K562 (cell line): ENCODE results near the gene LOXHD1. TPM values are rescaled to one million over a fixed set of nuclear protein-coding genes. Genes with fewer than 3 reads are reported as not detected.

ENCODE experiments used
- ATAC-seq: fragments of 200-7000 bp; cut with Tn5 transposase; 3 replicates; pipeline ENCODE4 v1.9.1; 2020; ENCODE audit warnings: moderate library complexity
- BruUV-seq: library from RNA; stranded (reverse); fragments of 400-500 nt; replicated peaks from 2 replicates; lab custom pipeline; 2021; lab: Mats Ljungman, UMichigan
- CTCF ChIA-PET: fragments of 300-600 bp; formaldehyde crosslinking; extraction: SDS; loops from one replicate; lab custom pipeline; 2021; ENCODE audit warnings: low intra/inter-chr PET ratio; lab: Yijun Ruan, JAX
- POLR2A ChIA-PET: fragments of 300-600, 350-650 bp; sonication (Branson Sonifier 250); formaldehyde crosslinking; extraction: SDS; loops from one replicate; lab custom pipeline; 2021; ENCODE audit warnings: antibody characterized with exemption, inconsistent platforms; lab: Yijun Ruan, JAX
- DNase-seq, 4 experiments: peaks; one replicate each; pipeline versions ENCODE4 v3.0.0 to v3.0.0-alpha.2; 2011 to 2018; ENCODE audit warnings: low spot score in 3 of 4, mixed read lengths in 3 of 4; ENCODE audit errors: extremely low read depth in 1 of 4
- FAIRE-seq: peaks from 2 replicates; lab custom pipeline; 2011; peaks lifted over from hg19 to GRCh38; lab: Jason Lieb, UNC
- H2AFZ ChIP-seq: 2 replicates; pipeline ENCODE4 v1.6.0; 2011; ENCODE audit warnings: low read depth, low read length, control low read depth, inconsistent platforms
- H3K27ac ChIP-seq: fragments of 200-600 bp; 3 replicates; pipeline ENCODE4 v1.8.0; 2011; ENCODE audit warnings: low read depth, mild to moderate bottlenecking, control low read depth, inconsistent platforms, low read length, moderate library complexity, mixed read lengths; ENCODE audit errors: extremely low read depth
- H3K27me3 ChIP-seq, 2 experiments: fragments of 300-600 bp in 1 of 2; 2 replicates in 1 of 2; 3 replicates in 1 of 2; pipeline versions ENCODE4 v1.6.0 to v1.8.0; 2011; ENCODE audit warnings: inconsistent platforms in 2 of 2, low read length in 2 of 2, mild to moderate bottlenecking in 1 of 2, mixed read lengths in 1 of 2, moderate library complexity in 1 of 2; ENCODE audit not compliant: control insufficient read depth in 2 of 2, insufficient read depth in 2 of 2
- H3K36me3 ChIP-seq: fragments of 300-600 bp; 3 replicates; pipeline ENCODE4 v1.8.0; 2011; ENCODE audit warnings: mild to moderate bottlenecking, low read length, inconsistent platforms; ENCODE audit not compliant: control insufficient read depth, insufficient read depth
- H3K4me1 ChIP-seq, 2 experiments: fragments of 200-600 bp in 1 of 2; replicated peaks in 1 of 2; 2 replicates in 1 of 2; 3 replicates in 1 of 2; pipeline versions ENCODE4 v1.5.1 to v1.8.0; 2011; ENCODE audit warnings: inconsistent platforms in 2 of 2, low read length in 2 of 2, mild to moderate bottlenecking in 1 of 2, mixed read lengths in 1 of 2, moderate library complexity in 1 of 2; ENCODE audit not compliant: control insufficient read depth in 2 of 2, insufficient read depth in 2 of 2
- H3K4me2 ChIP-seq: 2 replicates; pipeline ENCODE4 v1.6.1; 2011; ENCODE audit warnings: low read length, control low read depth, inconsistent platforms, mixed read lengths; ENCODE audit not compliant: insufficient read depth
- H3K4me3 ChIP-seq: fragments of 200-600 bp; sonication (generic), shearing (Covaris generic); 2 replicates; pipeline ENCODE4 v1.5.1; 2016; ENCODE audit warnings: control low read depth, inconsistent platforms
- H3K79me2 ChIP-seq: fragments of 200-600 bp; 3 replicates; pipeline ENCODE4 v1.8.0; 2011; ENCODE audit warnings: low read length, inconsistent platforms; ENCODE audit not compliant: control insufficient read depth, insufficient read depth
- H3K9ac ChIP-seq, 2 experiments: 2 replicates each; pipeline versions ENCODE4 v1.6.0 to v1.6.1; 2011; ENCODE audit warnings: low read depth in 2 of 2, low read length in 2 of 2, control low read depth in 1 of 2, inconsistent platforms in 1 of 2, mild to moderate bottlenecking in 1 of 2, mixed read lengths in 1 of 2; ENCODE audit not compliant: insufficient read depth in 1 of 2
- H3K9me1 ChIP-seq: one replicate; pipeline ENCODE4 v1.6.0; 2011; ENCODE audit warnings: inconsistent platforms, mild to moderate bottlenecking, low read length, moderate library complexity; ENCODE audit not compliant: control insufficient read depth, insufficient read depth
- H3K9me3 ChIP-seq: replicated peaks from 2 replicates; pipeline ENCODE4 v1.5.1; 2011; ENCODE audit warnings: low read depth, low read length, inconsistent platforms; ENCODE audit not compliant: control insufficient read depth, insufficient read depth
- H4K20me1 ChIP-seq: replicated peaks from 2 replicates; pipeline ENCODE4 v1.6.1; 2011; ENCODE audit warnings: low read length, inconsistent platforms, mixed read lengths; ENCODE audit not compliant: control insufficient read depth, insufficient read depth
- ATF4 ChIP-seq: fragments of 450-650 bp; formaldehyde crosslinking; IDR thresholded peaks from 2 replicates; pipeline ENCODE4 v1.4.0; 2022; ENCODE audit warnings: mild to moderate bottlenecking, moderate library complexity
- CBX3 ChIP-seq, 2 experiments: IDR thresholded peaks; 1 replicate in 1 of 2; 2 replicates in 1 of 2; pipeline ENCODE4 v1.6.1; 2012; ENCODE audit warnings: inconsistent platforms in 2 of 2, low read length in 2 of 2, borderline replicate concordance in 1 of 2, control low read depth in 1 of 2
- CEBPG ChIP-seq, 3 experiments: fragments of 200-800 bp in 1 of 3; sonication (Bioruptor generic) in 1 of 3; sonication (generic) in 1 of 3; formaldehyde crosslinking in 1 of 3; IDR thresholded peaks in 2 of 3; conservative IDR thresholded peaks in 1 of 3; 2 replicates each; pipeline versions ENCODE4 v1.6.1 to v1.8.0; 2016 to 2022; ENCODE audit warnings: missing compliant biosample characterization in 2 of 3, missing genetic modification characterization in 2 of 3, mild to moderate bottlenecking in 1 of 3, missing genetic modification reagents in 1 of 3
- EP300 ChIP-seq: IDR thresholded peaks from 2 replicates; pipeline ENCODE4 v1.6.1; 2012; ENCODE audit warnings: low read length, improper control_type of control experiment
- NELFE ChIP-seq: IDR thresholded peaks from 2 replicates; pipeline ENCODE4 v1.6.1; 2011; ENCODE audit warnings: mild to moderate bottlenecking; ENCODE audit not compliant: insufficient read depth, insufficient read length
- PYGO2 ChIP-seq: fragments of 450-650 bp; IDR thresholded peaks from 2 replicates; pipeline ENCODE4 v1.6.1; 2016; ENCODE audit warnings: mild to moderate bottlenecking, missing genetic modification characterization, moderate library complexity, missing compliant biosample characterization
- RBM25 ChIP-seq: fragments of 200-400 bp; formaldehyde crosslinking; IDR thresholded peaks from 2 replicates; pipeline ENCODE4 v1.6.1; 2018; ENCODE audit warnings: low read length, low read depth, moderate library complexity; ENCODE audit not compliant: severe bottlenecking
- TAF1 ChIP-seq: IDR thresholded peaks from 2 replicates; pipeline ENCODE4 v1.6.1; 2011; ENCODE audit warnings: mild to moderate bottlenecking, low read length, moderate library complexity; ENCODE audit not compliant: insufficient read depth, control insufficient read depth, severe bottlenecking; ENCODE audit errors: extremely low read depth
- ZBED1 ChIP-seq: IDR thresholded peaks from 2 replicates; pipeline ENCODE4 v1.6.1; 2014
- ZFP30 ChIP-seq: fragments of 250-450 bp; sonication (Bioruptor Pico); IDR thresholded peaks from 2 replicates; pipeline ENCODE4 v1.8.0; 2022; ENCODE audit warnings: moderate library complexity, mild to moderate bottlenecking, inconsistent platforms, borderline replicate concordance
- ZNF644 ChIP-seq: fragments of 200-800 bp; sonication (Bioruptor generic); IDR thresholded peaks from 2 replicates; pipeline ENCODE4 v1.6.1; 2016; ENCODE audit warnings: low read depth, missing genetic modification characterization, missing compliant biosample characterization
- ZNF696 ChIP-seq: fragments of 250-450 bp; sonication (Bioruptor Pico); conservative IDR thresholded peaks from 2 replicates; pipeline ENCODE4 v1.4.0; 2020; ENCODE audit warnings: mild to moderate bottlenecking, moderate library complexity
- WGBS: fragments of 100-300 bp; shearing (Covaris generic); methylation state at CpG from one replicate; pipeline ENCODE4 v1.1.6; 2016; ENCODE audit warnings: low coverage, mixed read lengths; ENCODE audit not compliant: insufficient coverage; ENCODE audit errors: missing lambda C conversion rate; 5-methylcytosine and 5-hydroxymethylcytosine counted together
- in situ Hi-C: fragments of 300-500 bp; cut with MboI; formaldehyde crosslinking; loops from 4 replicates; pipeline ENCODE4 v1.15.0; 2018; ENCODE audit warnings: inconsistent platforms, mixed read lengths
- intact Hi-C: fragments of 100-400 bp; cut with micrococcal nuclease; formaldehyde crosslinking; loops from 2 replicates; pipeline ENCODE4 v1.14.2; 2022
- polyA plus RNA-seq, 8 experiments: library from polyadenylated mRNA; depleted of rRNA in 4 of 8; stranded (reverse) in 5 of 8; unstranded in 3 of 8; fragments of >200 nt; fragmentation: Nextera tagmentation in 2 of 8; fragmentation: Illumina TruSeq in 1 of 8; extraction: Ambion mirVana in 2 of 8; extraction: Trizol in 1 of 8; gene quantifications; 2 replicates each; pipeline versions ENCODE4 v1.2.1 to v1.2.3, GENCODE V29; 2011 to 2014; ENCODE audit warnings: inconsistent platforms in 1 of 8, missing spikeins in 1 of 8
- total RNA-seq, 7 experiments: library from RNA; depleted of rRNA in 6 of 7; stranded (reverse); fragments of >200 nt in 6 of 7; fragmentation: Illumina TruSeq in 2 of 7; extraction: Trizol in 2 of 7; gene quantifications; 2 replicates each; pipeline versions ENCODE4 v1.2.1 to v1.2.3, GENCODE V29; 2011 to 2021; ENCODE audit warnings: low replicate concordance in 1 of 7
- TF ChIP-seq, protein P1 (sequence below): sonication (generic); formaldehyde crosslinking; IDR thresholded peaks from 2 replicates; pipeline ENCODE4 v1.8.1; 2023; ENCODE audit warnings: mild to moderate bottlenecking, missing genetic modification reagents
- TF ChIP-seq, protein P2 (sequence below): IDR thresholded peaks from 3 replicates; pipeline ENCODE4 v1.6.1; 2011; ENCODE audit warnings: borderline replicate concordance, mild to moderate bottlenecking; ENCODE audit not compliant: insufficient read length, insufficient read depth

Gene LOXHD1
- total and polyA plus RNA-seq, 9 of the 15 experiments (the other 6 are each of a cell fraction or from before 2014, with no cell fraction given): not detected

DNA sequence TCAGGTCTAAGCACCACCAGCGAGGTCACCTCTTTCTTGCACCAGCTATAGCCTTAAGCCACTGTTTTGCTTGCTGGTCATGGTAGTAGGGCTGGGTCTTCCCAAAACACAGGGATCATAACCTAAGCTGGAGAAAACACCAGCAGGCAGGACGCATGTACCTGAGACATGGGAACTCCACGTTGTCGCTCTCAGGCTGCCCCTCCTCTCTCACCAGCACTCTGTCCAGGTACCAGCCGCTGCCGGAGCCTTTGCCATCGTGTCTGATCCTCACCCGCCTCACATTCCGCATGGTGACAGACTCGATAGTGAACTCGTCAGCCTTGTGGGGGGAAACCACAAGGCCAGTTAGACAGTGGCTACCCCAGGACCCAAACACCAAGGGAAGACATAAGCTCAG, 79.5 kb downstream of the LOXHD1 start (continued):
- TF ChIP-seq, protein P1, sequence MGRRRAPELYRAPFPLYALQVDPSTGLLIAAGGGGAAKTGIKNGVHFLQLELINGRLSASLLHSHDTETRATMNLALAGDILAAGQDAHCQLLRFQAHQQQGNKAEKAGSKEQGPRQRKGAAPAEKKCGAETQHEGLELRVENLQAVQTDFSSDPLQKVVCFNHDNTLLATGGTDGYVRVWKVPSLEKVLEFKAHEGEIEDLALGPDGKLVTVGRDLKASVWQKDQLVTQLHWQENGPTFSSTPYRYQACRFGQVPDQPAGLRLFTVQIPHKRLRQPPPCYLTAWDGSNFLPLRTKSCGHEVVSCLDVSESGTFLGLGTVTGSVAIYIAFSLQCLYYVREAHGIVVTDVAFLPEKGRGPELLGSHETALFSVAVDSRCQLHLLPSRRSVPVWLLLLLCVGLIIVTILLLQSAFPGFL: no peak
- TF ChIP-seq NELFE (no peak), ZFP30 (CRISPR knock-in tag) (no peak), ZNF696 (CRISPR knock-in tag) (no peak), ZNF644 (tag) (no peak), TAF1 (no peak), PYGO2 (tag) (no peak), ATF4 (CRISPR knock-in tag) (no peak), RBM25 (no peak)

DNA sequence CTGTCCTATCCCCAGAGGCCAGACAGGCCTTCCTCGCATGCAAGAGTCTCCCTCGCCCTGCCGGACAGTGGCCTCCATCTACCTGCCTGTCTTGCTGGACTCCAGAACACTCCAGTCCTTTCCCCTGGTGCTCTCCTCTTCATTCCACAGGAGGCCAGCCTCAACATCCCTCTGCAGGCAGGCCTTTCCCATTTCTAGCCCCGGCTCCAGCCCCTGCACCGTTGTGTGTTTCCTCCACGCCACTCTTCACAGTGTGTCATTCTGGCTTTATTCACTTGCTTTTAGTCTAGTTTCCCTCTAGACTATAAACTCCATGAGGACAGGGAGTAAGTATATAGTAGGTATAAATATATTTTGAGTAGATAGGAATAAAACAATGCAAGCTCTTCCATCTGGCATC, 81.2 kb downstream of the LOXHD1 start:
- H2AFZ ChIP-seq: no peak overlapping the region
- no peaks in the 10 kb centered on the region; the same call in 1 of the 2 replicates for H3K9me3 ChIP-seq
- no peak overlapping the region for H3K4me2 ChIP-seq
- H3K9ac ChIP-seq: no peak overlapping the region
- no peak for TF ChIP-seq EP300
- no peak for TF ChIP-seq ZBED1
- TF ChIP-seq CBX3 (IDR thresholded peaks at IDR 0.05; ENCODE audit: borderline replicate concordance in 1 of 2, low read length in 2 of 2): no peak
- TF ChIP-seq, protein P2, sequence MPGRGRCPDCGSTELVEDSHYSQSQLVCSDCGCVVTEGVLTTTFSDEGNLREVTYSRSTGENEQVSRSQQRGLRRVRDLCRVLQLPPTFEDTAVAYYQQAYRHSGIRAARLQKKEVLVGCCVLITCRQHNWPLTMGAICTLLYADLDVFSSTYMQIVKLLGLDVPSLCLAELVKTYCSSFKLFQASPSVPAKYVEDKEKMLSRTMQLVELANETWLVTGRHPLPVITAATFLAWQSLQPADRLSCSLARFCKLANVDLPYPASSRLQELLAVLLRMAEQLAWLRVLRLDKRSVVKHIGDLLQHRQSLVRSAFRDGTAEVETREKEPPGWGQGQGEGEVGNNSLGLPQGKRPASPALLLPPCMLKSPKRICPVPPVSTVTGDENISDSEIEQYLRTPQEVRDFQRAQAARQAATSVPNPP: no peak
- no peak for TF ChIP-seq CEBPG (CRISPR knock-in tag; IDR thresholded peaks at IDR 0.05)
- no peak for TF ChIP-seq CEBPG (tag; conservative IDR thresholded peaks at IDR 0.05 in 1 of 2, IDR thresholded peaks at IDR 0.05 in 1 of 2)
- intact Hi-C loops: no loop called here
- no peak overlapping the region for H3K4me3 ChIP-seq
- POLR2A ChIA-PET: no interaction called here
- no peaks in the 10 kb centered on the region for H3K79me2 ChIP-seq
- DNase-seq (no peak), ATAC-seq (no peak), FAIRE-seq (no peak)
- no peaks in the 10 kb centered on the region for H3K27me3 ChIP-seq
- H3K4me1 ChIP-seq: no peaks in the 10 kb centered on the region; a peak in 1 of 5 replicates
- no TSS peak for BruUV-seq
- 2% methylated on average over 6 of the region's 6 CpGs for WGBS
- CTCF ChIA-PET: no interaction called here
- no peaks in the 10 kb centered on the region for H4K20me1 ChIP-seq
- H3K27ac ChIP-seq: no peak overlapping the region
- in situ Hi-C loops: no loop called here
- H3K36me3 ChIP-seq: no peaks in the 10 kb centered on the region
- no peaks in the 10 kb centered on the region for H3K9me1 ChIP-seq
